Ovary (tissue), 9 donors: ENCODE results near the gene TANC1. TPM values are rescaled to one million over a fixed set of nuclear protein-coding genes. Genes with fewer than 3 reads are reported as not detected.

ENCODE experiments used
- DNase-seq, 5 donors: peaks; one replicate each; pipeline ENCODE4 v3.0.0-alpha.2; 2019 to 2020
- H3K27ac ChIP-seq, 2 donors: fragments of 200-600 bp; one replicate each; pipeline versions ENCODE4 v1.5.1 to v1.8.0; 2019 to 2022
- H3K27me3 ChIP-seq: fragments of 200-600 bp; one replicate; pipeline ENCODE4 v1.8.0; 2022
- H3K36me3 ChIP-seq: fragments of 200-600 bp; sonication (generic); one replicate; pipeline ENCODE4 v1.5.1; 2019
- H3K4me1 ChIP-seq: one replicate; pipeline ENCODE4 v1.8.1; 2013; ENCODE audit warnings: mild to moderate bottlenecking, moderate library complexity; ENCODE audit not compliant: insufficient read depth
- H3K4me3 ChIP-seq: fragments of 200-600 bp; sonication (generic); one replicate; pipeline ENCODE4 v1.5.1; 2017
- H3K9me3 ChIP-seq, 2 donors: fragments of 200-600 bp in 1 of 2; sonication (generic) in 1 of 2; one replicate each; pipeline versions ENCODE4 v1.5.1 to v1.8.1; 2013 to 2019; ENCODE audit warnings: mild to moderate bottlenecking in 1 of 2, moderate library complexity in 1 of 2
- EP300 ChIP-seq: sonication (generic); formaldehyde crosslinking; IDR thresholded peaks from one replicate; pipeline ENCODE4 v1.6.1; 2017; ENCODE audit warnings: antibody characterized with exemption
- POLR2A ChIP-seq: fragments of 450-650 bp; IDR thresholded peaks from one replicate; pipeline ENCODE4 v1.6.1; 2017; ENCODE audit warnings: antibody characterized with exemption, mild to moderate bottlenecking, moderate library complexity
- WGBS, 3 donors: extraction: QIAGEN DNeasy Blood & Tissue Kit in 1 of 3; methylation state at CpG; one replicate each; pipeline versions ENCODE4 v1.1.5 to v1.1.7; 2013 to 2017; 5-methylcytosine and 5-hydroxymethylcytosine counted together
- intact Hi-C, 4 donors: fragments of 100-400 bp; cut with DNase I; formaldehyde crosslinking; loops; one replicate each; pipeline versions ENCODE4 v1.11.0 to v1.15.1; 2022 to 2023
- polyA plus RNA-seq, 2 donors: library from polyadenylated mRNA; stranded (reverse); fragments of 200-250 nt in 1 of 2; fragments of 350-450 nt in 1 of 2; fragmentation: Illumina TruSeq in 1 of 2; extraction: RNeasy Lipid Tissue Mini Kit (QIAGEN cat#74804) in 1 of 2; gene quantifications; one replicate each; pipeline ENCODE4 v1.2.3, GENCODE V29; 2013 to 2014
- total RNA-seq, 7 donors: library from RNA; depleted of rRNA in 2 of 7; stranded (reverse); fragments of >200 nt in 2 of 7; fragmentation: NEBNext Ultra II Directional in 3 of 7; extraction: Animal tissue kit (Norgen Biotek cat#: 25700) in 3 of 7; gene quantifications; one replicate each; pipeline versions ENCODE4 v1.1.0 to v1.2.4, GENCODE V29; 2016 to 2023
- TF ChIP-seq, protein P1 (sequence below), 3 donors: fragments of 450-650 bp in 2 of 3; fragments of 200-600 bp in 1 of 3; IDR thresholded peaks; one replicate each; pipeline versions ENCODE4 v1.5.1 to v1.8.0; 2016 to 2022; ENCODE audit warnings: antibody characterized with exemption in 3 of 3, mild to moderate bottlenecking in 1 of 3
- donor health status: DM: no; HTN: no; CAD: no; lungs with moderate emphysema.
- donor health status: DM: no; HTN: no; CAD: no.
- donor health status: Bipolar disorder and iron deficiency.
- donor health status: DM: yes; HTN: yes; CAD: no.
- donor health status: DM: no; HTN: no; CAD: no.
- donor health status: DM: yes; HTN: yes; CAD: no.

Gene TANC1
- total and polyA plus RNA-seq, 9 donors = 12.2 to 39.2 (median 25.8) TPM

DNA sequence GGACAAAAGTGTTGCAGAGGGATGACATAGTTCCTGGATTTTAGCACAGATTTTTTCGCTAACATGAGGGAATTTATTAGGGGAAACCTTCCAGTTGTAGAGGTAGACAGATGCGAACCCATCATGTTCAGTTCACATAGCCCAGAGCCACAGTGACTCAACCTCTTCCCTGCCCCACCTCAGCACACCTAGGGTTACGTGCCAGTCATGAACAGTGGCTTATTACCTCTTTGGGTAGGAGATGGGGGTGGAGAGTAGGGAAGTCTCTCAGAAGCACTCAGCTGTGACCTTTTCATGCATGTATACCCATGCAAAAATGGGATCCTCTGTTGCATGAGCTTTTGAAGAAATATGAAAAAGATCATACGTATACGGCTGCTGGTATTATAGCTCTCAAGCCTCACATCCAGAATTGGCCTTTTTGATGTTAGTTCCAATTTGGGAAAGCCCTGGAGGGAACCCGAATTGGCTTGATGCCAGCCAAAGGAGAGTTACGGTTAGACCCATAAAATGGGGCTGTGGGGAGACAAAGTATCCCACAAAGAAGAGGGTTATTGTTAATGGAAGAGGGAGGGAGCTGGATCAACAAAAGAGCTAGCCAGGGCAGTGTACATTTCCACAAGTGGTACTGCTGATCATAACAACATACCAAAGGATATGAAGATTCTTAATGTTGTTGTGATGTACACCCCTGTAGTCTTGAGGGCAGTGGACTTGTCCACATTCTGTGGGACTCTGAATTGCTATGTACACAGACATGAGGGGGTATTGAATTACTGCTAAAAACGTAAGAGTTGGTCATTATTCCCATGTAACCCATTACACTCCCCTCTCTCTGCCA is 4.9 kb downstream of the TANC1 start:
- H3K27me3 ChIP-seq = no peaks in the 10 kb centered on the region
- no peak for DNase-seq
- WGBS, 3 donors = 82 to 85% (median 84%) methylated on average over 8 of the region's 8 CpGs
- no peak overlapping the region for H3K27ac ChIP-seq
- no peaks in the 10 kb centered on the region for H3K9me3 ChIP-seq
- intact Hi-C loops = loop anchor here in 1 of 4 donors (10.0 kb wide), 1 partner anchor 121 kb away; no protein-coding TSS in a partner anchor
- no peaks in the 10 kb centered on the region for H3K36me3 ChIP-seq
- H3K4me1 ChIP-seq = peaks cover 6% of the 10 kb centered on the region
- no peak overlapping the region for H3K4me3 ChIP-seq
- TF ChIP-seq POLR2A = no peak
- TF ChIP-seq EP300 = no peak
- TF ChIP-seq, protein P1, sequence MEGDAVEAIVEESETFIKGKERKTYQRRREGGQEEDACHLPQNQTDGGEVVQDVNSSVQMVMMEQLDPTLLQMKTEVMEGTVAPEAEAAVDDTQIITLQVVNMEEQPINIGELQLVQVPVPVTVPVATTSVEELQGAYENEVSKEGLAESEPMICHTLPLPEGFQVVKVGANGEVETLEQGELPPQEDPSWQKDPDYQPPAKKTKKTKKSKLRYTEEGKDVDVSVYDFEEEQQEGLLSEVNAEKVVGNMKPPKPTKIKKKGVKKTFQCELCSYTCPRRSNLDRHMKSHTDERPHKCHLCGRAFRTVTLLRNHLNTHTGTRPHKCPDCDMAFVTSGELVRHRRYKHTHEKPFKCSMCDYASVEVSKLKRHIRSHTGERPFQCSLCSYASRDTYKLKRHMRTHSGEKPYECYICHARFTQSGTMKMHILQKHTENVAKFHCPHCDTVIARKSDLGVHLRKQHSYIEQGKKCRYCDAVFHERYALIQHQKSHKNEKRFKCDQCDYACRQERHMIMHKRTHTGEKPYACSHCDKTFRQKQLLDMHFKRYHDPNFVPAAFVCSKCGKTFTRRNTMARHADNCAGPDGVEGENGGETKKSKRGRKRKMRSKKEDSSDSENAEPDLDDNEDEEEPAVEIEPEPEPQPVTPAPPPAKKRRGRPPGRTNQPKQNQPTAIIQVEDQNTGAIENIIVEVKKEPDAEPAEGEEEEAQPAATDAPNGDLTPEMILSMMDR (IDR thresholded peaks at IDR 0.05) = no peak

DNA sequence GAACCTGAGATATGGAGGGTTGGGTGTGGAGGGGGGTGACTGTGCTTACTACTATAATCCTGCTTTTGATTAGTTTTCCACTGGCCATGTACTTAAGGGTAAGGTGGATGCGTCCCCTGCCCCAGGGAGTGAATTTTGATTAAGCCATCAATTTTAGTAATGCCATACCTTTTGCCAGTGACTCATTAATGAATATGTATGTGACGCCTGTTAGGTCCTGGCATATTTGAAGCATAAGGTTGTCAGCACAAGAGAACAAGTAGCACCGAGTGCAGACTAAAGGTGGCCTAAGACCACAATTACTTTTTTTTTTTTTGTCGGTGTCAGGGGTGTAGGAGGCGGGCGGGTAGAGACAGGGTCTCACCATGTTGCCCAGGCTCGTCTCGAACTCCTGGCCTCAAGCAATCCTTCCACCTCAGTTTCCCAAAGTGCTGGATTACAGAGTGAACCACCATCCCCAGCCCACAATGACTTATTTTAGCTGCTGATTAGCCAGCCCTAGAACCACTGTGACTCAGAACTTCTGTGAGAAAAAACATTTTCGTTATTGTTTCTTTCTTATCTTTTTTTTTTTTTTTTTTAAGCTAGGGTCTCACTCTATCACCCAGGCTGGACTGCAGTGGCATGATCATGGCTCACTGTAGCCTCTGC is 7.0 kb downstream of the TANC1 start:
- DNase-seq = no peak
- intact Hi-C loops = loop anchor here in 1 of 4 donors (10.0 kb wide), 1 partner anchor 119 kb away; no protein-coding TSS in a partner anchor
- Histone ChIP-seq H3K4me1 (peaks cover 6% of the 10 kb centered on the region), H3K27me3 (no peaks in the 10 kb centered on the region), H3K36me3 (no peaks in the 10 kb centered on the region), H3K27ac (no peak overlapping the region), H3K4me3 (no peak overlapping the region), H3K9me3 (no peaks in the 10 kb centered on the region)
- WGBS, 3 donors = 87 to 92% (median 92%) methylated on average over 9 of the region's 9 CpGs
- no peak for TF ChIP-seq EP300
- TF ChIP-seq, protein P1 (IDR thresholded peaks at IDR 0.05) = no peak
- no peak for TF ChIP-seq POLR2A

DNA sequence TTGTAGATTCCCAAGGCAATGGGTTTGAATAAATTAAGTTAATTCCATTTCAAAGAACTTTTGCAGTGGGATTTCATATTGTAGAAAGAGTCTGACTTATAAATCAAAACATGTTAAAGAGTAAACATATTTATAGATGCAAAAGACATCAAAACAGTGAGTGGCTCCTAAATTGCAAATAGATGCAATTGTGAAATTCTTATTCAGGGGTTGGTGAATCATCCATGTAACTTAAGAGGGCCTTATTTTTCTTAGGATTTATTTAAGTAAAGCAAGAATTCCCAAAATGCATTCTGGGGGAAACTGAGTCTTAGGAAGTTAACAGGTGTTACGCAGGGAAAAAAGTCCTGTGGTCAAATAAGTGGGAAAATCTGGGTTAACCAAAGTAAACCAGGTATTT is 11.3 kb downstream of the TANC1 start:
- no peaks in the 10 kb centered on the region for H3K36me3 ChIP-seq
- WGBS, 3 donors = 97 to 100% (median 100%) methylated on average over 1 of the region's 1 CpG
- DNase-seq = no peak
- H3K27me3 ChIP-seq = no peaks in the 10 kb centered on the region
- H3K4me3 ChIP-seq = no peak overlapping the region
- peaks cover 3% of the 10 kb centered on the region for H3K4me1 ChIP-seq
- TF ChIP-seq, protein P1 (IDR thresholded peaks at IDR 0.05) = no peak
- TF ChIP-seq EP300 (no peak), POLR2A (no peak)
- intact Hi-C loops = loop anchor here in 1 of 4 donors (10.0 kb wide), 1 partner anchor 115 kb away; no protein-coding TSS in a partner anchor
- no peak overlapping the region for H3K27ac ChIP-seq
- no peaks in the 10 kb centered on the region for H3K9me3 ChIP-seq

DNA sequence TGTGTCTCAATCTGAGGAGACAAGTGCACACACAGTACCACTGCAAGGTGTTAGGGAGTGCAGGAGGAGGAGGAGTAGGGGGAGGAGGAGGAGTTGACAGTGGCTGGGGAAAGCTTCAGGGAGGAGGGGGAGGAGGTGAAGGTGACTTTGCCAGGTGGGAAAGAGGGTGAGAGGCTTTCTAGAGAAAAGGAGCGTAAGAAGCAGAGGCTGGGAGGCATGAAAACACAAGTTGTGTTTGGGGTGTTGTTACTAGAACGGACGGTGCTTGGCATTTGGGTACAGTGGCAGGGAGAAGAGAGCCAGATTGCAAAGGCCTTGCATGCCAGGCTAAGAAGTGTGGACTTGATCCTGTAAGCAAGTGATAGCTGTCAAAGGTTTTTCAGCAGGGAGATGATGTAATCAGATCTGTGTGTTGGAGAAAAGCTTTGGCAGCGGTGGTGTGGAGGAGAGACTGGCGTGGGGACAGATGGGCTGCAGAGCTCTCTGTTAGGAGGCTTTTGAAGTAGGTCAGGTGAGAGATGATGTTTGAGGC is 16.2 kb downstream of the TANC1 start:
- H3K36me3 ChIP-seq = no peaks in the 10 kb centered on the region
- no peaks in the 10 kb centered on the region for H3K27me3 ChIP-seq
- H3K4me3 ChIP-seq = no peak overlapping the region
- no peak for DNase-seq
- intact Hi-C loops = no loop called here
- H3K27ac ChIP-seq = no peak overlapping the region
- no peaks in the 10 kb centered on the region for H3K9me3 ChIP-seq
- TF ChIP-seq POLR2A (no peak), EP300 (no peak)
- TF ChIP-seq, protein P1 (IDR thresholded peaks at IDR 0.05) = no peak
- H3K4me1 ChIP-seq = peaks cover 3% of the 10 kb centered on the region
- WGBS, 3 donors = 65 to 72% (median 67%) methylated on average over 5 of the region's 5 CpGs
